Activated naive CD8-positive, alpha-beta T cell treated with anti-CD3 and anti-CD28 coated beads, Interleukin-2, amount 50 U/mL, for 16 hours (primary cell): ENCODE data around the gene OBSCN.

Experiments used
- DNase-seq: peaks from one replicate; pipeline ENCODE4 v3.0.0-alpha.2; 2020; ENCODE audit warnings: low read depth, low spot score

The OBSCN gene

DNA sequence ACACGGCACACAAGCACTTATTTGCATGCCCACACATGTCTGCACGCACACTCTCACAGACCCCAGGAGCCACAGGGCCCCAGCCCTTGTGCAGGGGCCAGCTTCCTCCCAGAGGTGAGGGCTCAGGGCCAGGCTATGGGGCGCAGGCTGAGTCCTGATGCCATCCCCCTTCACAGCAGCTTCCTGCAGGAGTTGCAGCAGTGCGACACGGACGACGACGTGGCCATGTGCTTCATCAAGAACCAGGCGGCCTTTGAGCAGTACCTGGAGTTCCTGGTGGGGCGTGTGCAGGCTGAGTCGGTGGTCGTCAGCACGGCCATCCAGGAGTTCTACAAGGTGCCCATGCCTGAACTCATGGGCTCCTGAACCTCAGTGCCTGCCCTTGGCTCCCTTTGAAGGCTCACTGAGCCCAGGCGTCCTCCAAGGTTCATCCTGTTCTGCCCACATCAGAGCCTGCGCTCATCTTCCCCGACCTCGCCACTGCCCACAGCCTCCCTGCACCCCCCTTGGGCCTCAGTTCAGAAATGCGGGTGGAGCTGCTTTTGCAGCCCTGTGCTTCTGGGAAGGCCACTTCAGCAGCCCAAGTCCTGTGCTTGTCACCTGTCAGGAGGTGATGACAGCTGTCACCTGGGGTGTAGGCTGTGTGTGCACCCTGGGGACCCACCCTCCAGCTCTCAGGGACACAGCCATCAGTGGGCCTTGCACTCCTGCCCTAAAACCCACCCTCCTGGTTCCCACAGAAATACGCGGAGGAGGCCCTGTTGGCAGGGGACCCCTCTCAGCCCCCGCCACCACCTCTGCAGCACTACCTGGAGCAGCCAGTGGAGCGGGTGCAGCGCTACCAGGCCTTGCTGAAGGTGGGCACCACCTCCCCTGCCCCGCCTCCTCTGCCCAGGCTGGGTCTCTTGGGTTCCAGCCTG is 132.2 kb downstream of the OBSCN start:
- DNase-seq: no peak

GRCh38 chr1:228340686-228341449 is 133.0 kb downstream of the OBSCN start:
- no peak for DNase-seq

GRCh38 chr1:228341450-228341813 is 133.6 kb downstream of the OBSCN start:
- DNase-seq: no peak

DNA sequence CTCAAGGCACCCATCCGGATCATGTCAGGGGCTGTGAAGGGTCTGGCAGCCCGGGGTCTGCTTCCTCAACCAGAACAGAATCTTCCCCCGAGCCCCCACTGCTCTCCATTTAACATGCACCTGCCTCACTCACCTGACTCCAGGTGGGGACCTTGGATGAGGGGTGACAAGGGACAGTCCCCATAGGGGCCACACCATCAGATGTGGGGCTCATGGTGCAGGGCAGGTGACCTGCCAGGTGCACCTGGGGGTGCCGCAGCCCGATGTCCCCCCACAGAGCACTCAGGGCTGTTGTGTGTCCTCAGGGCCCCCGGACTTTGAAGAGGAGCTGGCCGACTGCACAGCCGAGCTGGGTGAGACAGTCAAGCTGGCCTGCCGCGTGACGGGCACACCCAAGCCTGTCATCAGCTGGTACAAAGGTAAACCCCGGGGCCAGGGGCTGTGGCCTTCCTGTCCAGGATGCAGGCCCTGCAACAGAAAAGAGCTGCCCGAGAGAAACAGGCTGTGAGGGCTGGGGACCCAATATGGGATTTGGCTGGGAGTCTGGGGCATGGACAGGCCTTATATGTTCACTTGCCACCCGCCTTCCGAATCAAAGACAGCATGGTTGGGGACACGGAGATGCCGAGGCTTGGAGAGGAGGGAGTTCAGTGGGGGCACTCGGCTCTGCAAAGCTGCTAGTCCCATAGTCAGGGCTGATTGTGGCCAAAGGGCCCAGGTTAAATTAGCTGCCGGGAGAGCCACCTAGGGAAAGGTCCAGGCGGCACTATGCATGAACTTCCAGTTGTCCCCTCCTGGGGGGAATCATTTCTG is 134.2 kb downstream of the OBSCN start:
- no peak for DNase-seq

DNA sequence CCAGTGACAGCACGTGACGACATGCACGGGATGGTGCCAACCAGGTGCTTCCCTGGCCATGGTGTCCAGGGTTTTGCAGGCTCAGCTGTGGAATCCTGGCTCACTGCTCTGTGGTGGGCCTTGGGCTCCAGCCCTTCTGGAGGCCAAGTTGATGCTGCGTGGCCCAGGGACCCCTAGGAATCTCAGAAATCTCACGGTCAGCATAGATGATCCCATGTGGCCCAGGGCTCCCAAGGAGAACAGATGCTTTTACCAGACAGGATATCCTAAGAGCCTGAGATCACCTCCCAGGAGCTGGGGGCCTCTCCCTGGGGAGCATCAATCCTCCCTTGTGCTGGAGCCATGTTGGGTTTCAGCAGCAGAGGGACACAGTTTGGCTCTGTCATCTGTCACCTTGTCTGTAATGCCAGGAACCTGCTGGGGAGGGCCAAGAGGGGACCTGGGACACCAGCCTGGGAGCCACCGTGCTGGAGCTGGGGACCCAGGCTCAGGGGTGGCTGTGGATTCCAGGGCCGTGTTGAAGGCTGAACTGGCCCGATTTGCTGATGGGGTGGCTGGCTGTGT is 134.9 kb downstream of the OBSCN start:
- no peak for DNase-seq

DNA sequence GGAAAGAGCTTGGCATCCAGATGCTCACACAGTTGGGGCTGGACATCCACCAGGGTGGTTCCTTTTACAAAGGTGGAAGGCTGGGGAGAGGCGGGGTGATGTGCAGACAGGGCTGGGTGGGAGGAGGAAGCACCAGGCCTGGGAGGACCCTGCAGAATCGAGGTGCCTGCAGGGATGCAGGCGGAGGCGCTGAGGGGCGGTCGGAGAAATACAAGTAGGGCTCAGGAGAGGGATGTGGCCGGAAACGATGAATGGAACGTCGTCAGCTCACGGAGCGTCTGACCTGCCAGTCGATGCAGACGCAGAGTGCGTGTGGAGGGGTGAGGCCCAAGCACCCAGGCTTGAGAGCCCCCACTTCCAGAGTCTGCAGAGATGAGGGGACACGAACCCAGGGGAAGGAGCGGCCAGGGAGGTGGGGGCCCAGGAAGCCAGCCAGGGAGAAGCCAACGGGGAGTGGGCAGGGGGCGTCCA is 135.4 kb downstream of the OBSCN start:
- no peak for DNase-seq

DNA sequence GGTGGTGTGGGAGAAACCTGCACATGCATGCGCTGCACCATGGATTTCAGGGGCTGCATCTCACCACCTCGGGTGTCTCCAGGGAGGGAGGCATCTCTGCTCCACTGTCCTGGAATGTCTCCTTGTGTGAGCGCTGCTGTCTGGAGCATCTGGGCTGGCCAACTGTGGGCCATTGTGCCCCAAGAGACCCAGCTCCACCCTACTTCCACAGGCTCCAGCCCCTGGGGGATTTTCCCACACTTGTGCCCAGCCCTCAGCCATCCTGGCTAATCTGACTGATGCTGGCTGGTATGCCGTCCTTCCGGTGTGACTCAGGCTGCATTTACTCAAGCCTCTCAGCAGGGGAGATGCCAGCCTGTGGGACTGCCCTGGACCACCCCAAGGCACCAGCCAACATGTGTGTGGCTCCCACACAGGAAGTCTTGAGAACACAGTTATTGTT is 136.8 kb downstream of the OBSCN start:
- DNase-seq: no peak

DNA sequence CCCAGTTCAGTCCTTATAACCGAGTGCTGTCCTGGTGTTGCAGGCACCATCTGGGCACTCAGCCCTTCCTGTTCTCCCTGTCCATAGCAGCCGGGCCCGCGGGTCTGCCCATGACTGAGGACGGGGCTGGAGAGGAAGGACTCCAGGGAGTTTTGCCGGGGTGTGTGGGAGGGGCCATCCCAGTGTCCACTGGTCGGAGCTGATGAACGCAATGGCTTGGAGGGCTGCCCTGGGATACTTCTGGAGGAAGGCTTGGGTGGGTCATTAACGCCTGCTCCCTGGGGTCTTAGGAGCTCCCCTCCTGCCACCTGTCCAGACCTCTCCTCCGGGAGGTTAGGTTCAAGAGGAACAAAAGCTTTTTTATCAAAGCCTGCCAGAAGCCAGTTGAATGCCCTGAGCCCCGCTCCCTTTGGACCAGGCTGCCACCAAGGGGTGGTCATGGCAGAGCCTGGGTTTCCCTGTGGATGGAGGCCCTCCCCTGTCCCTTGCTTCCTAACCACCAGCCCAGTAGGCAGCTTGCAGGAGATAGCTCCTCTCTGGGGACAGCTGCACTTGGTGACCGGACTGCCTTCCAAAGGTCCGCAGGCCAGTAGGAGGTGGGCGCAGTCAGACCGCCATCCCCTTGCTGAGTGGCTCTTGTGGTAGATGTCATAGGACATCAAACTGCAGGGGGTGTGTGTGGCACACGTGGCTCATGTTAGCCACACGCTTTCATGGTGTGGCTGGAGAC is 137.5 kb downstream of the OBSCN start:
- DNase-seq: no peak

DNA sequence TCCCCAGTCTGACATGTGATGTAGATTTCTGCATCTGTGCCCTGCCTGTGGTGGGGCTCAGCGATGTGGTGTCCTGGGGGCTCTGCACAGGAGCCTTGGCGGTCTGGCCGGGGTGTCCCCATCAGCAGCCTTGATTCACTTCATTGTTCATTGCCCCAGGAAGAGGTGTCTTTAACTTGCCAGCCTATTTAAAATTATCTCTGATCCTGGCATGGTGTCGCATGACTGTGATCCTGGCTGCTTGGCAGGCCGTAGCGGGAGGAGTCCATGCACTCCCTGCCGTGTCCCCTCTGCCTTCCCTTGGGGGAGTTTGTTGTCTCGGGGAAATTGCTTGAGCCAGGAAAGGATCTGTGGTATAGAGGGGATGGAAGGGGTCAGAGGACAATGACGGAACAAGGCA is 138.9 kb downstream of the OBSCN start:
- DNase-seq: no peak

DNA sequence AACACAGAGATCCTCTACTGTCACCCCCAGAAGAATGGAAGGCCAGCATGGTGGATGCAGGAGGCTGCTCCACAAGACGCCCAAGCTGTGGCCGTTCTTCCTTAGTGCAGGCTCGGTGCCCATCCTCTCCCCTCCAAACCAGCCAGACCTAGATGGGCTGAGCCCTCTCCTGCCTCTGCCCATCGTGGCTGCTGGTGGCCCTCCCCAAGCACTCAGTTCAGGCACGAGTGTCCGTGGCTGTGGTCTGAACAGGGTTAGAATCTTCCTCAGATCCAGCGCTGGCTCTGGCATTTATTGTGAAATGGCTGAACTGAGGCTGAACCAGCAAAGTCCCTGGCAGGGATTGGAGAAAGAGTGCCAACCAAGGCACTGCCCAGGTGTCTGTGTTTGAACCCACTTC is 139.3 kb downstream of the OBSCN start:
- no peak for DNase-seq

DNA sequence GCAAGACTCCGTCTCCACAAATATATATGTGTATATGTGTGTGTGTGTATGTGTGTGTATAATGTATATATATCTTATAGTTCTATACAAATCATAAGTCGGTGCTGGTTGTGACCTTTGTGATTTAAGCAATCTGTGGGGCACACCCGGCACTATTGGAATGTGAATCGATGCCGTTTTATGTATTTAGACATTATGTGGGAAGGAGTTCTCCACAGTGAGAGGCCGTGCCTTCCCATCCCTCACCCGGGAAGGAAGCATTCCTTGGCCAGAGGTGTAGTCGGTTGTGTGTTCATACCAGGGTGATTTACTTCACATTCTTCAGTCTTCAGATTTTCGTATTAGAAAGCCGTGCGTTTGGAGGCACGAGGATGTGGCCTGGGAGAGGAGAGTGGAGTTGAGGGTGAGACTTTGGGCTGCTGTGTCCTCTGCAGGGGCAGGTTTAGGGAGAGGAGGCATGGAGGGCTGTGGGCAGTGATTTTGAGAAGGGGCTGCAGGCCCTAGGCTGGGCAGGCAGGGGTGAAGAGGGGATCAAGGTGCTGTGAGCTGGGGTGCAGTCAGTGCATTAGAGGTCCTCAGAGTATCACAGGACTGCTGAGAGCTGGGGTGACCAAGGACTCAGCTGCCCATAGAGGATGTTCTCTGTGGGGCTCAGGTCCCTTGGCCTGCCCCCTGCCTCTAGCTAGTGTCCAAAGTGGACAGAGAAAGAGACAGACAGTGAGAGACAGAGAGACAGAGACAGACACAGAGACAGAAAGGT is 141.0 kb downstream of the OBSCN start:
- DNase-seq: no peak

DNA sequence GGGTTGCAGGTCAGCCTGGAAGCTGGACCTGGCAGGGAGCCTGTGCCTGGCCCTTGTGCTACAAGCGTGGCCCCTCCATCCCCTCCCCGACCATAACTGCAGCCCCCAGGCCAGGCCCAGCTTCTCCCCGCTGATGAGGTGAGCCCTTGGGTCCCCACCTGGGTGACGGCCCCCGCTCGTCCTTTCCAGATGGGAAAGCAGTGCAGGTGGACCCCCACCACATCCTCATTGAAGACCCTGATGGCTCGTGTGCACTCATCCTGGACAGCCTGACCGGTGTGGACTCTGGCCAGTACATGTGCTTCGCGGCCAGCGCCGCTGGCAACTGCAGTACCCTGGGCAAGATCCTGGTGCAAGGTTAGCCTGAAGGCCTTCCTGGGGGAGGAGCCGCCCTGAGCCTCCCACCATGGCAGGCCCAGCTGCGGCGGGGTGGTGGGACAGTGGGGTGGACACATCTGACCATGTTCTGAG is 141.9 kb downstream of the OBSCN start:
- no peak for DNase-seq

GRCh38 chr1:228350179-228350742 is 142.4 kb downstream of the OBSCN start:
- DNase-seq: no peak

DNA sequence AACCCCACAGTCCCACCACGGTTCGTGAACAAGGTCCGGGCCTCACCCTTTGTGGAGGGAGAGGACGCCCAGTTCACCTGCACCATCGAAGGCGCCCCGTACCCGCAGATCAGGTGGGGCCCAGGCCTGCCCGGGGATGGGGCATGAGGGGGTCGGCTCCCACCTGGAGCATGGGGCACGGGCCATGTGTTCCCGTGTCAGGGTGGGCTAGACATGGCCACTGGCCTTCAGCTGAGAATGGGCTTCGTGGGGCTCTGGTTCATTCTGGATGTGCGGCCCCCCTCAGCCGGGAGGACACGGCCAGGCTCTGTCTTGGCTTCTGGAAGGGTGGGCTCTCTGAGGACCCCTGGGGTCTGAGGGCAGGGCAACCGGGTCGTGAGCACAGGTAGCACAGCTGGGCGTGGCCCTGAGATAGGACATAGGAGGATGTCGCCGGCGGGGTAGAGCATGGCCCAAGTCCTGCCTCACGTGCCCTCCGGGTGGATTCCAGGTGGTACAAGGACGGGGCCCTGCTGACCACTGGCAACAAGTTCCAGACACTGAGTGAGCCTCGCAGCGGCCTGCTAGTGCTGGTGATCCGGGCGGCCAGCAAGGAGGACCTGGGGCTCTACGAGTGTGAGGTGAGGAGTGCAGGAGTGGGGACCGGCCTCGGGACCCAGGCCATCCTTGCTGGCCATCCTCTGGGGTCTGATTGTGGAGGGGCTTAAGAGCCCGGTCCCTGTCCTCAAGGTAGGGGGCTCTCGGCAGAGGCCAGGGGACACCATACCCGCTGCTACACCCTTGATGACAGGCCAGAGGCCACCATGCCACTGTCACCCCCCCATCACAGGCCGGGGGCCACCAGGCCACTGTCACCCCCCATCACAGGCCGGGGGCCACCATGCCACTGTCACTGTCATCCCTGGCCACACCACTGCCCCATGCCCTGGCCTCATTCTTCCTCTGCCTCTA is 143.3 kb downstream of the OBSCN start:
- DNase-seq: no peak

DNA sequence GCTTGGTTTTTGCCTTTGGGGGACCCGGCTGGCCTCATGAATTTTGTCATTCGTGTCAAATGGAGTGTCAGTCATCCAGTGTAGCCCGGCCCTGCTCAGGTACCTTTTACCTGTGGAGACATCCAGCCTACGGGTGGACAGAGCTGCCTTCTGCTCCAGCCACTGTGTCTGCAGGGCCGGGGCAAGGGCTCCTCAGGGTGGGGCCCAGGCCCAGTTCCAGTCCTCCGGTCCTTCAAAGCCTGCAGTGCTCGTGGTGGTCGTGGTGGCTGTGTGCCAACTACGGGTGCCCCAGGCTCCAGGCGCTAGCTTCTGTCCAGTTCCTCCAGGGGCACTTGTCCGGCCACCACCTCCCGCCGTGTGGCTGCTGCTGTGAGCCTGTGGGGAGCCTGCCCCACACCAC is 144.0 kb downstream of the OBSCN start:
- no peak for DNase-seq

GRCh38 chr1:228352677-228353481 is 145.0 kb downstream of the OBSCN start:
- no peak for DNase-seq

DNA sequence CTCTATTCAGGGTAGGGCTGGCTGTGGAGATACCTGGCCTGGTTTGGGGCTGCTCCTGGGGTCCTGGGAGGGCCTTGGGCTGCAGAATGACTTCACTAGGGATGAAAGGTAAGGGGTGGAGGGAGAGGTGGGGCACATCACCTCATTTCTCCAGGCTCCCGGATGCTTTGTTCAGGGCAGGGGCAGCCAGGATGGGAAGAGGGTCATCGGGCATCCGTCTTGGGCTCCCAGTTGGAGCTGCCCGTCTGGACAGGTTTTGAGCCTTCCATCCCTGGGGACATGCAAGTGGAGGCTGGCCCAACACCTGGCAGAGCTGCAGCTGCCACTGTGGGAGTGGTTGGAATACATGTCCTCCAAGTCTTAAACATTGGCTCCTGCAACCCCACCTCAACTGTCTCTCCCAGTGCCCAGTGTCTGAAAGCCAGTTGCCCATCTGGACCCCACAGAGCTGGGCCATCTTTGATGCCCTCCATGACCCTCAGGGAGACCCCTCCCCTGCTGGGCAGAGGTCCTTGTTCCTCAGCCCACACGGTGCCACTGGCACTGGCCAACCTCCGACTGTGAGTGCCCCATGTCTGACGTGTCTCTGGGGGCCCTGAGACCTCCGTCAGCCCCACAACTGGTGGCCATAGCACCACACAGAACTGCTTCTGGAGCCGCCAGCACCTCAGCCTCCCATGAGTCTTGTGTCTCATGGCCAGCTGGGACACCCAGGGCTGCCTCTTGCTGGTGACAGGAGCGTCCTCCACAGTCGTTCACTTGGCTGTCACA is 145.9 kb downstream of the OBSCN start:
- DNase-seq: no peak
